Endothelial cell of umbilical vein (primary cell): Measurements from ENCODE around the gene WDTC1. TPM values are rescaled to one million over a fixed set of nuclear protein-coding genes. Genes with fewer than 3 reads are reported as not detected.

Experiments used
- BruUV-seq: library from RNA; stranded (reverse); fragments of 400-500 nt; replicated peaks from 2 replicates; lab custom pipeline; 2021; lab: Mats Ljungman, UMichigan
- CTCF ChIA-PET: fragments of 300-600, 350-600 bp; sonication (Branson Sonifier 250); formaldehyde crosslinking; loops from one replicate; lab custom pipeline; 2021; ENCODE audit warnings: antibody characterized with exemption, inconsistent platforms; lab: Charles Lee
- POLR2A ChIA-PET: fragments of 300-600, 350-600 bp; sonication (Branson Sonifier 250); formaldehyde crosslinking; loops from one replicate; lab custom pipeline; 2021; ENCODE audit warnings: antibody characterized with exemption, inconsistent platforms; lab: Charles Lee
- DNase-seq: peaks from one replicate; pipeline ENCODE4 v3.0.0-alpha.2; 2011; ENCODE audit warnings: low read depth, low spot score
- FAIRE-seq: peaks from 2 replicates; lab custom pipeline; 2011; peaks lifted over from hg19 to GRCh38; lab: Jason Lieb, UNC
- H2AFZ ChIP-seq: 2 replicates; pipeline ENCODE4 v1.6.0; 2012; ENCODE audit warnings: low read depth, low read length, control low read depth, inconsistent platforms
- H3K27ac ChIP-seq: 2 replicates; pipeline ENCODE4 v1.5.1; 2011; ENCODE audit warnings: low read depth, mild to moderate bottlenecking, control low read depth, low read length, moderate library complexity; ENCODE audit not compliant: insufficient read depth
- H3K27me3 ChIP-seq, 2 experiments: 2 replicates each; pipeline versions ENCODE4 v1.6.0 to v1.6.1; 2011; ENCODE audit warnings: low read length in 2 of 2, mixed read lengths in 1 of 2; ENCODE audit not compliant: control insufficient read depth in 2 of 2, insufficient read depth in 2 of 2
- H3K36me3 ChIP-seq, 2 experiments: 2 replicates in 1 of 2; 3 replicates in 1 of 2; pipeline ENCODE4 v1.5.1; 2011; ENCODE audit warnings: low read length in 2 of 2, mild to moderate bottlenecking in 1 of 2, moderate library complexity in 1 of 2; ENCODE audit not compliant: control insufficient read depth in 2 of 2, insufficient read depth in 2 of 2; ENCODE audit errors: extremely low read depth in 1 of 2
- H3K4me1 ChIP-seq: 3 replicates; pipeline ENCODE4 v1.5.1; 2011; ENCODE audit warnings: mild to moderate bottlenecking, low read length; ENCODE audit not compliant: control insufficient read depth, insufficient read depth; ENCODE audit errors: extremely low read depth
- H3K4me2 ChIP-seq: 2 replicates; pipeline ENCODE4 v1.6.1; 2011; ENCODE audit warnings: low read length, control low read depth, mixed read lengths; ENCODE audit not compliant: insufficient read depth
- H3K4me3 ChIP-seq, 3 experiments: fragments of 200-600 bp in 1 of 3; sonication (generic), shearing (Covaris generic) in 1 of 3; replicated peaks in 1 of 3; 2 replicates each; pipeline ENCODE4 v1.5.1; 2011 to 2016; ENCODE audit warnings: control low read depth in 3 of 3, low read length in 3 of 3, mild to moderate bottlenecking in 2 of 3, inconsistent platforms in 1 of 3, low read depth in 1 of 3, moderate library complexity in 1 of 3; ENCODE audit not compliant: insufficient read depth in 1 of 3
- H3K79me2 ChIP-seq: 2 replicates; pipeline ENCODE4 v1.6.0; 2012; ENCODE audit warnings: low read length, inconsistent platforms; ENCODE audit not compliant: control insufficient read depth, insufficient read depth
- H3K9ac ChIP-seq: replicated peaks from 2 replicates; pipeline ENCODE3; 2011; ENCODE audit warnings: low read length, control low read depth; ENCODE audit not compliant: insufficient read depth; ENCODE audit errors: extremely low read depth
- H3K9me1 ChIP-seq: replicated peaks from 3 replicates; pipeline ENCODE4 v1.6.0; 2011; ENCODE audit warnings: mild to moderate bottlenecking, low read length; ENCODE audit not compliant: control insufficient read depth, insufficient read depth; ENCODE audit errors: extremely low read depth
- H3K9me3 ChIP-seq: replicated peaks from 2 replicates; pipeline ENCODE4 v1.5.1; 2012; ENCODE audit warnings: low read length, inconsistent platforms; ENCODE audit not compliant: control insufficient read depth, insufficient read depth
- H4K20me1 ChIP-seq: replicated peaks from 2 replicates; pipeline ENCODE3; 2011; ENCODE audit warnings: mild to moderate bottlenecking, low read length; ENCODE audit not compliant: control insufficient read depth, insufficient read depth; ENCODE audit errors: extremely low read depth
- CTCF ChIP-seq, 2 donors: IDR thresholded peaks; 1 replicate in 1 of 2; 2 replicates in 1 of 2; pipeline ENCODE4 v1.5.1; 2011; ENCODE audit warnings: low read length in 2 of 2, mild to moderate bottlenecking in 2 of 2, moderate library complexity in 2 of 2, control low read depth in 1 of 2, inconsistent platforms in 1 of 2, low read depth in 1 of 2; ENCODE audit not compliant: insufficient read depth in 1 of 2; ENCODE audit errors: extremely low read depth in 1 of 2
- EZH2 ChIP-seq: IDR thresholded peaks from 2 replicates; pipeline ENCODE4 v1.6.1; 2012; ENCODE audit warnings: borderline replicate concordance, low read depth, mild to moderate bottlenecking, moderate library complexity, low read length, inconsistent platforms; ENCODE audit not compliant: severe bottlenecking
- FOS ChIP-seq: IDR thresholded peaks from 2 replicates; pipeline ENCODE4 v1.6.1; 2011; ENCODE audit warnings: mild to moderate bottlenecking, low read length, moderate library complexity, borderline replicate concordance; ENCODE audit not compliant: insufficient read depth
- GATA2 ChIP-seq: IDR thresholded peaks from 2 replicates; pipeline ENCODE4 v1.7.0; 2011; ENCODE audit warnings: low read depth, mild to moderate bottlenecking, moderate library complexity, mixed read lengths, low read length; ENCODE audit not compliant: insufficient read length, insufficient read depth
- JUN ChIP-seq: IDR thresholded peaks from 2 replicates; pipeline ENCODE4 v1.6.1; 2011; ENCODE audit warnings: borderline replicate concordance, low read depth; ENCODE audit not compliant: insufficient read length, insufficient read depth
- MAX ChIP-seq: IDR thresholded peaks from 2 replicates; pipeline ENCODE4 v1.6.1; 2011; ENCODE audit not compliant: insufficient read depth, insufficient read length
- MYC ChIP-seq: IDR thresholded peaks from one replicate; pipeline ENCODE4 v1.6.1; 2011; ENCODE audit warnings: mild to moderate bottlenecking, low read depth, low read length
- POLR2A ChIP-seq: IDR thresholded peaks from 2 replicates; pipeline ENCODE4 v1.6.1; 2012; ENCODE audit warnings: low read depth, mild to moderate bottlenecking, control low read depth, low read length
- POLR2AphosphoS5 ChIP-seq: IDR thresholded peaks from 2 replicates; pipeline ENCODE4 v1.6.1; 2012; ENCODE audit warnings: low read depth, mild to moderate bottlenecking, control low read depth, low read length, moderate library complexity; ENCODE audit not compliant: insufficient read depth
- dilution Hi-C: fragments of 300-500 bp; cut with MboI; formaldehyde crosslinking; loops from one replicate; pipeline ENCODE4 v1.15.0; 2019; ENCODE audit warnings: low sequenced_read_pairs; ENCODE audit not compliant: extremely low pct_ligation_motif_present
- intact Hi-C: fragments of 100-400 bp; cut with micrococcal nuclease; formaldehyde crosslinking; loops from one replicate; pipeline ENCODE4 v1.10.0; 2022
- polyA plus RNA-seq, 4 experiments: library from polyadenylated mRNA; depleted of rRNA in 3 of 4; stranded (reverse) in 3 of 4; unstranded in 1 of 4; fragments of >200 nt; gene quantifications; 2 replicates each; pipeline versions ENCODE4 v1.2.1 to v1.2.3, GENCODE V29; 2011 to 2012; ENCODE audit warnings: missing spikeins in 1 of 4
- total RNA-seq: library from RNA; stranded (reverse); gene quantifications from 2 replicates; pipeline ENCODE4 v1.2.3, GENCODE V29; 2021

Gene WDTC1
- total and polyA plus RNA-seq, 2 donors (not counting 3 experiments of a cell fraction or from before 2014, with no cell fraction given) = 15.4 to 27.6 TPM

DNA sequence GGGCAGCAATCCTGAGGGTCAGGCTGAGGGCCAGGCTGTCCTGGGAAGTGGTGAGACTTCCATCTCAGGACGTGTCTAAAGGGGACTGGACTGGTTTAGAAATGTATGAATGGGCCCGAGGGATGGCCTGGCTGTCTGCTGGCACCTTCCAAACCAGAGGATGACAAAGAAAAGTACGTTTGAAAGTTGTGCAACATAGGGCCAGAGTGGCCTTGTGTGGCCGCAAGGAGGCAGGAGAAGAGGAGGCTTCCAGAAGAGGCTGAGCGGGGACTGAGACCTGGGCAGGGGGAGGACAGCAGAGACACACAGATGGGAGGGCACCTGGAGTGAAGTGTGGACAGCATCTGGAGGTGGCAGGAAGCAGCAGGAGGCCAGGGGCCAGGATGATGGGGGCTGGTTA is 104.8 kb downstream of the WDTC1 start:
- no peaks in the 10 kb centered on the region for H3K27me3 ChIP-seq
- no peak for DNase-seq
- no peak overlapping the region for H3K4me3 ChIP-seq
- ChIA-PET POLR2A (no interaction called here), CTCF (interaction anchor here (1.5 to 1.6 kb wide), 2 partner anchors 12 to 56 kb away, joined by 3 read pairs; no protein-coding TSS in a partner anchor)
- no peaks in the 10 kb centered on the region for H3K79me2 ChIP-seq
- H4K20me1 ChIP-seq = no peaks in the 10 kb centered on the region
- H3K9ac ChIP-seq = no peak overlapping the region
- H3K4me2 ChIP-seq = no peak overlapping the region
- FAIRE-seq = no peak
- no peaks in the 10 kb centered on the region for H3K4me1 ChIP-seq
- no peak overlapping the region for H2AFZ ChIP-seq
- no peak for TF ChIP-seq MYC
- TF ChIP-seq EZH2 = no peak
- no peak for TF ChIP-seq POLR2A
- TF ChIP-seq FOS = no peak
- intact Hi-C loops = no loop called here
- dilution Hi-C loops = no loop called here
- no peaks in the 10 kb centered on the region for H3K9me3 ChIP-seq
- H3K27ac ChIP-seq = no peak overlapping the region
- peaks cover 2 to 23% of the 10 kb centered on the region in 2 experiments for H3K36me3 ChIP-seq
- BruUV-seq = no TSS peak
- no peaks in the 10 kb centered on the region for H3K9me1 ChIP-seq

GRCh38 chr1:27341525-27342252 is 107.3 kb downstream of the WDTC1 start, which contains the start of gene SYTL1:
SYTL1 (plus strand) TSS chr1:27342022; CDS start chr1:27345335, 3,313 bp downstream.
- Histone ChIP-seq H3K9me3 (no peaks in the 10 kb centered on the region), H2AFZ (no peak within 1 kb of the TSS), H4K20me1 (no peaks in the 10 kb centered on the region), H3K27me3 (no peaks in the 10 kb centered on the region), H3K79me2 (no peaks in the 10 kb centered on the region), H3K4me3 (no peak within 1 kb of the TSS), H3K27ac (no peak within 1 kb of the TSS), H3K4me2 (no peak within 1 kb of the TSS), H3K36me3 (peaks cover 0 to under 1% of the 10 kb centered on the region in 2 experiments), H3K9ac (no peak within 1 kb of the TSS), H3K9me1 (no peaks in the 10 kb centered on the region), H3K4me1 (no peaks in the 10 kb centered on the region)
- POLR2A ChIA-PET = no interaction called here
- FAIRE-seq = no peak
- no TSS peak for BruUV-seq
- TF ChIP-seq MAX = no peak
- TF ChIP-seq POLR2AphosphoS5 = no peak
- no peak for TF ChIP-seq CTCF (IDR thresholded peaks at IDR 0.05; ENCODE audit: extremely low read depth in 1 of 2, insufficient read depth in 1 of 2, low read depth in 1 of 2, low read length in 2 of 2)
- TF ChIP-seq JUN = no peak
- TF ChIP-seq FOS = no peak
- TF ChIP-seq MYC = no peak
- TF ChIP-seq GATA2 = no peak
- no peak for TF ChIP-seq POLR2A
- TF ChIP-seq EZH2 = no peak
- intact Hi-C loops = no loop called here
- CTCF ChIA-PET = interaction anchor here (0.9 to 2.4 kb wide), 4 partner anchors 9 to 46 kb away, joined by 3 to 13 read pairs (median 4); no protein-coding TSS in a partner anchor
- dilution Hi-C loops = no loop called here
- DNase-seq = no peak
